GM19455 (cell line): ENCODE data around the gene ACTR8.

Experiments
- ATAC-seq: cut with Tn5 transposase; IDR thresholded peaks from one replicate; pipeline ENCODE4 v1.9.1; 2021; ENCODE audit not compliant: unreplicated experiment

ACTR8 gene

GRCh38 chr3:53817809-53818208 lies 64.1 kb downstream of the ACTR8 start:
- ATAC-seq, result no peak

DNA sequence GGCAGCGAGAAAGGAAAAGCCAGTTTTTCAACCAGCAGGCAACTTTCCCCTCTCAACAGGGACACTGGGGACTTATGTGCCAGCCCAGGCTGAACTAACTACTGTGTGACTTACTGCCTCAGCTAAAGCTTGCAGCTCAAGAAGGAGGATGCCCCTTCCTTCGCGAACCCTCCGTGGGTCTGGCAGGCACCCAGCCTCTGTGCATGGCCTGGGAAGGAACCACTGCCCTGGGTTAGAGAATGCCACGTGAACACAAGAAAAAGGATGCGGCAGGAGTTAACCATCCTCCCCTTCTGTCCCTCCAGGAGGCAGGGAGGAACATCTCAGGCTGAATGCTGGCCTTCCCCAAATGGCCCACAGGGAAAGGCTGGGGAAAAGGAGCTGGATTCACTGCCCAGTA lies 64.7 kb downstream of the ACTR8 start:
- no peak for ATAC-seq
